NT2/D1 (cell line): ENCODE data around the gene SEH1L.
"Not testable (repeated sequence)": the region's sequence is repeated elsewhere in the genome, so short reads cannot be mapped to it uniquely, and the experiment has no call there.

Experiments
- DNase-seq: peaks from one replicate; pipeline ENCODE4 v3.0.0-alpha.2; 2011; ENCODE audit warnings: low read depth, low spot score
- H3K27me3 ChIP-seq: 2 replicates; pipeline ENCODE4 v1.6.0; 2011; ENCODE audit warnings: mild to moderate bottlenecking; ENCODE audit not compliant: insufficient read length, insufficient read depth
- H3K36me3 ChIP-seq: 2 replicates; pipeline ENCODE4 v1.6.1; 2011; ENCODE audit warnings: mild to moderate bottlenecking, low read length, mixed read lengths; ENCODE audit not compliant: insufficient read depth, insufficient read length
- H3K4me1 ChIP-seq: 2 replicates; pipeline ENCODE4 v1.5.1; 2011; ENCODE audit not compliant: insufficient read depth, insufficient read length
- H3K4me3 ChIP-seq: 2 replicates; pipeline ENCODE4 v1.5.1; 2011; ENCODE audit warnings: low read depth; ENCODE audit not compliant: insufficient read length
- H3K9ac ChIP-seq: 2 replicates; pipeline ENCODE4 v1.6.0; 2011; ENCODE audit warnings: low read depth; ENCODE audit not compliant: insufficient read length
- H3K9me3 ChIP-seq: 2 replicates; pipeline ENCODE4 v1.5.1; 2011; ENCODE audit warnings: mild to moderate bottlenecking, low read length; ENCODE audit not compliant: insufficient read depth
- SUZ12 ChIP-seq: IDR thresholded peaks from 2 replicates; pipeline ENCODE4 v1.6.1; 2011; ENCODE audit not compliant: insufficient read length, insufficient read depth; ENCODE audit errors: extremely low read depth
- YY1 ChIP-seq: IDR thresholded peaks from 2 replicates; pipeline ENCODE4 v1.6.1; 2011; ENCODE audit not compliant: insufficient read length, insufficient read depth
- ZNF274 ChIP-seq: IDR thresholded peaks from 2 replicates; pipeline ENCODE4 v1.6.1; 2011; ENCODE audit warnings: mild to moderate bottlenecking, low read depth, low read length

Gene SEH1L, protein sequence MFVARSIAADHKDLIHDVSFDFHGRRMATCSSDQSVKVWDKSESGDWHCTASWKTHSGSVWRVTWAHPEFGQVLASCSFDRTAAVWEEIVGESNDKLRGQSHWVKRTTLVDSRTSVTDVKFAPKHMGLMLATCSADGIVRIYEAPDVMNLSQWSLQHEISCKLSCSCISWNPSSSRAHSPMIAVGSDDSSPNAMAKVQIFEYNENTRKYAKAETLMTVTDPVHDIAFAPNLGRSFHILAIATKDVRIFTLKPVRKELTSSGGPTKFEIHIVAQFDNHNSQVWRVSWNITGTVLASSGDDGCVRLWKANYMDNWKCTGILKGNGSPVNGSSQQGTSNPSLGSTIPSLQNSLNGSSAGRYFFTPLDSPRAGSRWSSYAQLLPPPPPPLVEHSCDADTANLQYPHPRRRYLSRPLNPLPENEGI

DNA sequence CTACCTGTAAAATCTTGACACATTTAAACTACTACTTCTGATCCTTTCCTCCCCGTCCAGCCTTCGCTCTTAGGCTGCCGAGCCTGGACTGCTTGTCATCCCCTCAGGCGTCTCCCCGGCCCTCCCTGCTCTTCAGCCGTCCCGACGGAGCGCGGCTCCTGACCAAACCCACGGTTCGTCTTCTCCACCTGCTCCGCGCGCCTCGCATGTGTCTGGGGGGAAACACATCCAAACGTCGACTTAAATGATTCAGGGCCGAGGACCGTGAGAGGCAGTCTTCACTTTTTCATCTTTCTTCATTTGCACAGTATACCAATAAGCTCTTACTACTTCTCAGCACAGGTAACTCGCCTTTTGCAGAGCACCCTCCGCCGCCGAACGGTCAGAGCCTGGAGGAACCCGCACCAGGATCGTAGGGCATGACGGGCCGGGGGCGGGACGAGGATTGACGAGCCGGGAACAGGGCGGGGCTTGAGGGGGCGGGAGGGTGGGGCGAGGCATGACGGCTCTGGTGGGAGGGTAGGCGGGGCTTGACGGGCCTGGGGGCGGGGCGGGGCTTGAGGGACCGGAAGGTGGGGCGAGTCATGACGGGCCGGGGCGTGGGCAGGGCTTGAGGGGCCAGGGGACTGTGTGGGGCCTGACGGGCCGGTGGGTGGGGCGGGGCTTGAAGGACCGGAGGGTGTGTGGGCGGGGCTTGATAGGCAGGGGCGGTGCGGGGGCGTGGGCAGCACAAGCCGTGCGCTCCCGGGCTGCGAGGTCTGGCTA, at the start of gene SEH1L:
SEH1L (plus strand) TSS at position 727 of the 765 bp plus-strand sequence. CDS start 111 bp downstream, outside the sequence.
- TF ChIP-seq YY1 (no peak), ZNF274 (no peak), SUZ12 (no peak)
- Histone ChIP-seq H3K4me3 (peak within 1 kb of the TSS; percentile 68), H3K9ac (peak within 1 kb of the TSS; percentile 83), H3K9me3 (no peaks in the 10 kb centered on the region), H3K27me3 (no peaks in the 10 kb centered on the region), H3K36me3 (peaks cover 13% of the 10 kb centered on the region), H3K4me1 (no peaks in the 10 kb centered on the region)
- DNase-seq, result peak; percentile 89

DNA sequence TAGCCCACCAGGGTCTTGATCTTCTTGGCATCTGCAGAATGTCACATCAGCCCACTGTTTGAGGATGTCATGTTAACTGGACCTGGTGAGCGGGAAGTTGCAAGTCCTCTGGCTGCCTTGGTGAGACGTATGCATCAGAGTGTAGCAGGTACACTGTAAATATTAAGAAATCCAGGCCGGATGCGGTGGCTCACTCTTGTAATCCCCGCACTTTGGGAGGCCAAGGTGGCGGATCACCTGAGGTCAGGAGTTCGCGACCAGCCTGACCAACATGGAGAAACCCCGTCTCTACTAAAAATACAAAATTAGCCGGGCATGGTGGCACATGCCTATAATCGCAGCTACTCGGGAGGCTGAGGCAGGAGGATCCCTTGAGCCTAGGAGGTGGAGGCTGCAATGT, 46.6 kb upstream of the SEH1L start:
- not testable (repeated sequence) for H3K4me1 ChIP-seq

DNA sequence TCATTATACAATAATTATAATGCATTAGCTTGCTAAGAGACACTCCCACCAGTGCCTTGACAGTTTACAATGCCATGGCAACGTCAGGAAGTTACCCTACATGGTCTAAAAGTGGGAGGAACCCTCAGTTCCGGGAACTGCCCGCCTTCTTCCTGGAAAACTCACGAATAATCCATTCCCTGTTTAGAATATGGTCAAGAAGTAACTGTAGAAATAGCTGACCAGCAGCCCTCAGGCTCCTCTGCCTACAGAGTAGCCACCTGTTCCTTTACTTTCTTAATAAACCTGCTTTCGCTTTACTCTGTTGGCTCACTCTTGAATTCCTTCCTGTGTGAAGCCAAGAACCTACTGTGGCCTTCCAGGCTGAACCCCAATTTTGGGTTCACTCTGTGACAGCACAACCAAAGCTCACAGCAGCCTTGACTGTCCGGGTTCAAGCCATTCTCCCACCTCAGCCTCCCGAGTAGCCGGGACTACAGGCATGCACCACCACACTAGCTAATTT, 43.7 kb upstream of the SEH1L start:
- no peak overlapping the region for H3K9ac ChIP-seq
- no peak for DNase-seq
- no peaks in the 10 kb centered on the region for H3K9me3 ChIP-seq
- no peak for TF ChIP-seq YY1
- no peak for TF ChIP-seq SUZ12
- TF ChIP-seq ZNF274, result no peak
- no peak overlapping the region for H3K4me3 ChIP-seq
- H3K36me3 ChIP-seq, result no peaks in the 10 kb centered on the region
- no peaks in the 10 kb centered on the region for H3K4me1 ChIP-seq
- H3K27me3 ChIP-seq, result no peaks in the 10 kb centered on the region

More for the DNA sequence above, 46.6 kb upstream of the SEH1L start:
- H3K4me3 ChIP-seq, DNase-seq, H3K36me3 ChIP-seq, H3K27me3 ChIP-seq, H3K9ac ChIP-seq, H3K9me3 ChIP-seq: not testable (repeated sequence)

DNA sequence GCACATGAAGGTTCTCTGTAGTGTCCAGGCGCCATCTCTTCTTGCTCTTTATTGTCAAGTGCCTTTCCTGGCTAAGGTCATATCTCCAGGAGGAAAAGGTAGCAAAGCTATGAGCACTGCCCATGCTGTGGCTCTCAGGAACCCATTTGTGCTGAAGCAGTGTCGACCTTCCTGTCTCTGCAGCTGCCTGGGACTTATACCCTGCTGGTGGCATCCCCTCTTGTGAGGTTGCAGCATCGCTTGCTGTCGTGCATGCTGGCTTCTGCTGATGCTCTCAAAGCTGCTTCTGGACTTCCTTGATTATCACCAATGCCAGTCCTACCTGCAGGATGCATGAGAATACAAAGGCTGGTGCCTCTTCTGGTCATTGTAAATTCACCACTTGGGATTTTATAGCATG, 41.7 kb upstream of the SEH1L start:
- no peaks in the 10 kb centered on the region for H3K9me3 ChIP-seq
- H3K9ac ChIP-seq, result no peak overlapping the region
- no peaks in the 10 kb centered on the region for H3K27me3 ChIP-seq
- TF ChIP-seq ZNF274 (no peak), SUZ12 (no peak), YY1 (no peak)
- H3K4me1 ChIP-seq, result no peaks in the 10 kb centered on the region
- no peak for DNase-seq
- H3K36me3 ChIP-seq, result no peaks in the 10 kb centered on the region
- no peak overlapping the region for H3K4me3 ChIP-seq

DNA sequence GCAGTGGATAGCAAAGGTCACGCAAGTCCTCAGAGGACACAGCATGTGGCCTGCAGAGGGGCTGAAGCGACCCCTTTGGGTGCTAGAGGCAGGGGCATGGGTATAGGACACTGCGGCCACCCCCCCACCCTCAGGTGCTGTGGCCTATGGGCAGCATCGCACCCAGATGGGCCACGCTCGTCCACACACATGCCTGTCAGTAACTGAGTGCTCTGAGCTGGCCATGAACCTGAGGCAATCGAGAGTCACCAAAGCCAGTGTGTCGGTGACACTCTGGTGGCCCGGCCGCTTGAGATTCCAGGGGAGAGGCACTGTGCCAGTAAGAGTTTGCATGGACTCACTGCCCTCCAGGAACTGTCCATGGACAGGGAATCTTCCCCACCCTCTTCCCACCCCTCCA, 41.0 kb upstream of the SEH1L start:
- H3K36me3 ChIP-seq, result no peaks in the 10 kb centered on the region
- no peak overlapping the region for H3K9ac ChIP-seq
- no peaks in the 10 kb centered on the region for H3K27me3 ChIP-seq
- H3K4me3 ChIP-seq, result no peak overlapping the region
- no peaks in the 10 kb centered on the region for H3K9me3 ChIP-seq
- no peak for DNase-seq
- no peaks in the 10 kb centered on the region for H3K4me1 ChIP-seq
- no peak for TF ChIP-seq SUZ12

DNA sequence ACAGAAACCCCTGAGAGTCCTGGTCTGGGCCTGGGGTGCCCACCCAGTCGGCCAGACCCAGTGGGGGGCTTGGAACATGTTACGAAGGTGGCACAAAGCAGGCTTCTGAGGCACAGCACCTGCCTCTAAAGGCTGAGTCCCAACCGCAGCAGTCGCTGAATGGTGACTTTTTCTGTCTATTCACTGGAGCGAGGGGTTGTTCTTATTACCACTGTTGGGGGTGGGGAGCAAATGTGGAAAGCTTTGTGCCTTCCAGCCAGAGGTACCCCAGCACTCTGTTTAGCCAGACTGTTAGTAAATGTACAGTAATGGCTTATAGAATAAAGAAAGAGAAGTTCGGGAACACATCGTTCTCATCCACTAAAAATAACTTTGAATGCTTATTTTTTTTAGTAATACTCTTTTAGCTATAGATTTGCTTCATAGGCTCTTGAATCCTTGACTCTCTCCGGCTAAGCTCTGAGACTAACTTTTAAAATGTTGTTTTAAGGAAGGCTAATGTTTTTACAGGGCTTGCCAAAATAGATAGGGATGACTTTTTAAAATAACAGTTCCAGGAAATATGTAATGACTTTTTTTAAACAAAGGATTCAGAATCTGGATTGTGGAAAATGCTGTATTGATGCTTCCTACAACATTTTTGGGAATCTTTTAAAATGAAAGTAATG, 40.4 kb upstream of the SEH1L start:
- H3K9me3 ChIP-seq, result no peaks in the 10 kb centered on the region
- DNase-seq, result no peak
- no peak overlapping the region for H3K9ac ChIP-seq
- no peak overlapping the region for H3K4me3 ChIP-seq
- H3K4me1 ChIP-seq, result no peaks in the 10 kb centered on the region
- no peaks in the 10 kb centered on the region for H3K27me3 ChIP-seq
- TF ChIP-seq SUZ12 (no peak), YY1 (no peak), ZNF274 (no peak)
- no peaks in the 10 kb centered on the region for H3K36me3 ChIP-seq

DNA sequence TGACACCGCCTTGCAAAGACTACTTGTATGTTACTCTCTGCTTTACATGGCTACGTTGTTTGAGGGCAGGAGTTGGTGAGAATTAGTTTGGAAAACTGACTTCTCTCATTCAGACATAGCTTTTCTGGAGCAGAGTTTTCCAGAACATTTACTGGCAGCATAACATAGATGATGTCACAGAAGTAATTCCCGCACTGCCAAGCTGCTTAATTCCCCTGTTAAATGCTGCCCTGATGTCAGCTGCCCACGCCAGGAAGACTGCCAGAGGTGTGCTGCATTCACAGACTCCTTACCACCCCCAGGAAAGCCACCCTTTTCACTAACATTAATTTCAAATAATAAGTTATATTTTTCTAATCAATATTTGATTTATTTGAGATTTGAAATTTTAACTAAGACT, 39.1 kb upstream of the SEH1L start:
- no peak for DNase-seq
- Histone ChIP-seq H3K27me3 (no peaks in the 10 kb centered on the region), H3K4me3 (no peak overlapping the region), H3K9ac (no peak overlapping the region), H3K9me3 (0 out of 2 replicates have a peak, but pooled peaks cover 2% of the 10 kb centered on the region), H3K36me3 (no peaks in the 10 kb centered on the region), H3K4me1 (no peaks in the 10 kb centered on the region)
- TF ChIP-seq SUZ12, result no peak
- no peak for TF ChIP-seq ZNF274
- no peak for TF ChIP-seq YY1
